HG03039 (cell line): ENCODE results near the gene SMAD6.

Source experiments
- ATAC-seq: cut with Tn5 transposase; IDR thresholded peaks from one replicate; pipeline ENCODE4 v1.9.1; 2021; ENCODE audit warnings: mild to moderate bottlenecking, moderate library complexity; ENCODE audit not compliant: unreplicated experiment

SMAD6 gene

GRCh38 chr15:66738595-66738994, 36.6 kb downstream of the SMAD6 start:
- ATAC-seq: no peak

GRCh38 chr15:66739287-66739686, 37.3 kb downstream of the SMAD6 start:
- no peak for ATAC-seq

GRCh38 chr15:66740802-66741201, 38.8 kb downstream of the SMAD6 start:
- no peak for ATAC-seq

GRCh38 chr15:66741646-66742045, 39.6 kb downstream of the SMAD6 start:
- no peak for ATAC-seq

DNA sequence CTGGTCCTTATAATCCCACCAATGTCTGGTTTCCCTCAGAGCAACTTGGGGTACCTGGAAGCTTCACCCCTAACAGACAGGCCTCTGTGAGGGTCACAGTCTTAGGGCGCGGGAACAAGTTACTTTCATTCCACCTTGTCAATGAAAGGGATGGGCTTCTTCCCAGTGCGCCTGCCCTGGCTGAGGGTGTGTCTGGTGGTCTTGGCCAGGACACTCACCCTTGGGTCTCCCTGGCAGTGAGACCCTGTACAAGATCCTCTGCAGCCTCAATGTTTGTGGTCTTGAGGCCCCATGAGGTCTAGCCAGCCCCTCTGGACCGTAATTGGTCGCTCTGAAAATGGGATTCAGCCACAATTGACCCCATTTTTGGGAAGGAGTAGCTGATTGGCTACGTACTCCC, 40.2 kb downstream of the SMAD6 start:
- ATAC-seq: no peak

GRCh38 chr15:66743204-66743603, 41.2 kb downstream of the SMAD6 start:
- ATAC-seq: no peak

DNA sequence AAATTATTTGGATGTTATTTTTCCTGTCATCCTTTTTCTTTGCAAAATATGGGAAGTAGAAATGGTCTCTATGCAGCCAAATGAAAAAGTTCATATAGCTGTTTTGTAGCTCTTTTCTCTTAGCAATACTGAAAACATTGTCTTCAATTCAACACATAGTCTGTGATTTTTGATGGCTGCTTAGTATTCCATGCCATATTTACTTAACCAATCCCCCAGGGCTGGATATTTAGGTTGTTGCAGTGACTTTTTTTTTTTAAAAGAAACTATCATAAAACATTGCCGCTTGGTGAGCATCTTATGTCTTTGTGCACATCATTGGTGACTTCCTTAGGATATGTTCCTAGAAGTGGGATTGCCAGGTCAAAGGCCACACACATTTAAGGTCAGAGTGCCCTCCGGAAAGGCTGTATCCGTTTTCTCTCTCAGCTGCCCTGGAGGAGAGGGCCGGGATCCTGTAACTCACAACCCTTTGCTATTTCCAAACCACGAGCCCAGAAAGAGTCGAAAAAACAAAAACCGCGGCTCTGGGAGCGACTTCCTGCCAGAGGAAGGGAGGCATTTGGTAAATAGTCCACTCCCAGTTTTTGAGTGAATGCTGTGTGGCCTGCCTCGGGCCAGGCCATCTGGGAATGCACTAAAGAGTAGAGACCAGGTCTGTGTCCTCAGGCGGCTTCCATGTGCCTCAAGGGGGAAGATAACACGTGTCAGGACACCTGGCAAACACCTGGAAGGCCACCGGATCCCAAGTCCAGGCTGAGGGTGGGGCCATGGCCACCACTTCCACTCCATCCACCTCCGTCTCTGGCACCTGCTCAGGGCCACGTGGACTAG, 41.9 kb downstream of the SMAD6 start:
- no peak for ATAC-seq

DNA sequence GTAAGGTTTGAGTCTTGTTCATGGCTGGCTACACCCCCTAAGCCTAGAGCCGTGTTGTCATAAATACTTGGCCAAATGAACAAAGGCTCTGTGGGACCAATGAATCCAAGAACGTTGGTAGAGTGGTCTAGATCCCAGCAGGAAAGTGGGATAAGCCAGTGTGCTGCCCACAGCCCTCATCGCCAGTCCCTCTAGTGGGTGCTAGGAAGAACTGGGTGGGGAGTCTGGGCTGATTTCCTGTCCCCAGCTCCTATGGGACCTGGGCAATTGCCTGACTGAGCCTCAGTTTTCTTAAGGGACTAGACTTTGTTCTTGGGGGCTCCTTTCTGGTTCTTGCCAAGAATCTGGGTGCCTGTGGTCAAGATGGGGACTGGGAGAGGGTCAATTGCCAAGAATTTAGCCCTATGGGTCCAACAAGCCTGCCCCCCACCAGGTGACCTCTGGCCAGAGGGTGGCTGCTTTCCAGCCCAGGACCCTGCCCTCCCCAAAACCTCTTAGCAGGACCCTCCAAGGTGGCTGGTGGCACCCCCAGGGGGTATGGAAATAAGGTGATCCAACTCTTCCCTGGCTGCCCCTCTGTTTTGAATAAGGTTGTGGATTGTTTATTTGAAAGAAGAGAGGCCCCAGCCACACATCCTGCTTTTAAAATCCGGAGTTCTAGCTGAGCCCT, 42.7 kb downstream of the SMAD6 start:
- no peak for ATAC-seq

GRCh38 chr15:66745530-66746230, 43.6 kb downstream of the SMAD6 start:
- no peak for ATAC-seq

DNA sequence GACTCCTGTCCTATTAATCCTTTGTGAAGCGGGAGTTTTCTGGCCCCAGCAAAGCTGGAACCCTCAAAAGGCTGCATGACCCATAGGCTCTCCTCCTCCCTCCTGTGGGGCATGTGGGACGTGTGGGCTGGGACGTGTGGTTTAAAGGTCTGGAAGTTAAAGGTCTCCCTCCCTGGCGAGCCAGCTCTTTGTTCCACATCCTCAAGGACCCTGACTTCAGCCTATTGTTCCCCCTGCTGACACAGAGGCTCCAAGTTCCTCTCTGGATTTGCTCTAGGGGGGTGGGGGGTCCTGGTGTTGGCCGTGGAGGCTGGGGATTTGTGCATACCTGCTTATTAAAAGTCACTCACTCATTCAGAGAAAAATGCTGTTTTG, 44.2 kb downstream of the SMAD6 start:
- ATAC-seq: no peak

GRCh38 chr15:66747223-66747622, 45.2 kb downstream of the SMAD6 start:
- ATAC-seq: no peak

DNA sequence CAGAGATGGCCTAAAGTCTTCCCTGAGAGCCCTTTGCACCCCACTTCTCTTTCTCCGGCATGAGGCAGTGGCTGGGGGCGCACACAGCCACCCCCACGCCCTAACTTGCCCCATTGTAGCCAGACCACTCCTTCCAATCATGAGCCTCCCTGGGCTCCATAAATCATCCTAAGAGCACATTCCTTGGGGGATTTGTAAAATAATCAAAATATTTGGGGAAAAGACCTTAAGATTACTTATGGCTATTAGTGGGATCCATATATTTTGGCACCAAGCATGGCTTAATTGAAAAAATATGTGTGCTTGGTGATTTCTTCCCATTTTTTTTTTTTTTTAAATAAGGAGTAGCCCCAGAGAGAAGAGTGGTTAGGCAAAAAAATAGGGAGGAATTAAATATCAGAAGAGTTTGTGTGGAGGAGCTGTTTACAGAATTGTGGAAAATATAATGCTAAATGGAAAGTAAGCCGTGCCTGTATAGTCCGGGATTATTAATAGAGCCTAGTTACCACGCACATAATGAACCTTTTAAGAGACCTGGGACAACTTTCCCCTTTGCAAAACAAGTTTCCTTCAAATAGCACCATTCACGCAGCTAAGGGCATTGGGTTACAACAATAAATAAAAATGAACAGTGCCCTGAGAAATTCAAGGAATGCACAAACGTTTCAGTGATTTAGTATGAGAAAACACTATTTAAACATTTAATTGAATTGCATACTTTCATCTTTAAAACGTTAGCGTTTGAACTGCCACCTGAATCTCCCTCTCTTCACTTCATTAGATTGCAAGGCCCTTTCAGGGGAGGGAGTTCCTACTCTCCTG, 46.1 kb downstream of the SMAD6 start:
- ATAC-seq: no peak

- no peak for ATAC-seq
Observed at GRCh38 chr15:66748708-66749035, 46.6 kb downstream of the SMAD6 start.

DNA sequence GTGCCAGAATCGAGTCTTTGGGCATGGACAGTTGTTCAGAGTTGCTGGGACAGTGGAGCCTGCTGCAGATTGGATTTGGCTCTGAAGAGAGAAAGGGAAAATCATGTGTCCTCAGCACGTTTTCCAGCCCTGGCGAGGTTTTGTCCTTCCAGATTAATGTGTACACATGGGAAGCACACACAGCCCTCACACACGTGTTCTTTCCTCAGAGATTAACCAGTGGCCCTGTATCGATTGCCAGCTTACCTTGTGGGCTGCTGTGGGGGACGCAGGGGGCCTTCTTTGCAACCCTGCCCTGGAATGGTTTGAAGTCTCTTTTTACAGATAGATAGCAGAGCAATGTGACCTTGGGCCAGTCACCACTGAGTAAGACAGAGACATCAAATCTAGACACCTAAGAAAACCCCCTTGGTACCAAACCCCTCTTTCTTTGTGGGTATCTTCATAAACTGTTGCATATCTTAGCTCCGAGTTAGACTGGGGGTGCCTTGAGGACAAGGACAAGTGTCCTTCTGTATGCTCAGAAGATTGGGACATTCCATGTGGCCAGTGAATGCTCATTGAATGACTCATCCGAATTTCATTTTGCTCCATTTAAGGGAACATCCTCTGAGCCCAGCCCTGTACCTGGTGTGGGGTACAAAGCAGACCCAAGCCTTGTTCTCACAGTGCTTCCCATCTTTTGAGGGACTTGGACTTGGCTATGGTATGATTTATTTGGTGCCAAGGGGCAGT, 48.0 kb downstream of the SMAD6 start:
- no peak for ATAC-seq

- no peak for ATAC-seq
Observed at GRCh38 chr15:66750609-66751008, 48.6 kb downstream of the SMAD6 start.

- ATAC-seq: no peak
Observed at GRCh38 chr15:66751579-66751978, 49.5 kb downstream of the SMAD6 start.

DNA sequence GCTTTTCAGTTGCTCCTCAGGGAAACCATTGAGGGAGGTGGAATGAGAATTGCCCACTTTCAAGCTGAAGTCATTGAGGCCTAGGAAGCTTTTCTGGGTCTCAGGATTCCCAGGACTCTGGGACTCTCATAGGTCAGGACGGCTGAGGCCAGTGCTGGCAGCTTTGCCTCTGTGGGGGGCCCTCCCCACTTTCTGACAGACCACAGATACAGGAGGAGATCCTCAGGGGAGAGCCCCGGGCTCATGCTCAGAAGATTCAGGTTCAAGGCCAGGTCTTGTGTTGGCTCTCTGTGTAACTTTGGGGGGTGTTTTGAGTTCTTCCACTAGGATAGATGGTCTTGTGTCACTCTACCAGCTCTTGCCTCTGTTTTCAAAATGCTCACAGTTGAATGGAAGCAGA, 50.0 kb downstream of the SMAD6 start:
- no peak for ATAC-seq

DNA sequence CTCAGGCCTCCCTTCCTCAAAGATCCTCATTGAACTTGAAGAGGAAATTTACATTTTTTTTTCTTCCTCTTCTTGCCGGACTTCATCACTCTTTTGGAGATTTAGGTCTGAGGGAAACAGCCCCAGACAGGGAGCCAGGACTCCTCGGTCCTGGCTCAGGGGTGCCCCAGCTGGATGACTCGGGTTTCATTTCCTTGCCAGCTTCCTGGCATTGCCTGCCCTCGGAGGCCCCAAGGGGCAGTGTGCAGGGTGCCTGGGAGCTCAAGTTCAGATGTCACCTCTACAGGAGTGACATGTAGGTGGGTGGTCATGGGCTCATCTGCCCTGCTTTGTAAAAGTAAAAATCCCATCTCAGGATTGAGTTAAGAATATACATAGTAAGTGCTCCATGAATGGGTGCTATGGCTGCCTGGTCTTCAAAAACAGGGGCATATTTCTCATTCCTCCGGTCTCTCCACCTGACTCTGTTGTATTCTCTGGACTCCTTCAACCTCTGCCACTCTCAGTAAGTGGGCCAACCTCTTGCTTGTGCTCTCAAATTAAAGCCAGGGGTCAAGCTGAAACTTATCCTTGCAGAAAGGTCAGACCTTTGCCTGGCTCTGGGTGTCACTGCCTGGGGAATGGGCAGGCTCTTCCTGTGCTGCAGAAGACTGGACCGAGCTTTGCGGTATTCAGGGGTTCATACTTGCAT, 51.8 kb downstream of the SMAD6 start:
- ATAC-seq: no peak

DNA sequence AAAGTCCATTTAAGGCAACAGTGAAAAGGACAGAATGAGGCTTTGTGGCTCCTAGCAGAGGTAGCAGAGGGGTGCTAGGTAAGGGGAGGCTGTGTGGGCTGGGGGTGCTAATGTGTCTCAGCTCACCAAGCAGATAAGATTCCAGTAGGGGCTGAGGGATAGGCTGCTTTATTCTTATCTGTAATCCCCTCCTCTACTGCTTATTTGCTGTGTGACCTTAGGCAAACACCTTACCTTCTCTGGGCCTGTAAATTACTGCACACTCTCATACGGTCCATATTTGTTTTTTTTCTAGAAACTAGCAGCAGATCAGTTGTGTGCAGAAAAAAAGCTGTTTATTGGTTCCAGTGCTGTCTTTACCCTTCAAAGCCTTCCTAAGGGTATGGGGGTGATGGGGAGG, 52.8 kb downstream of the SMAD6 start:
- no peak for ATAC-seq
